Cardiac fibroblast (primary cell): Measurements from ENCODE around the gene FAM153A.
"Not testable (repeated sequence)": the region's sequence is repeated elsewhere in the genome, so short reads cannot be mapped to it uniquely, and the experiment has no call there.

Experiments used
- DNase-seq, 2 donors: peaks; one replicate each; pipeline versions ENCODE4 v3.0.0 to v3.0.0-alpha.2; 2010; ENCODE audit warnings: low read depth in 2 of 2
- H3K4me3 ChIP-seq, 2 donors: replicated peaks in 1 of 2; 1 replicate in 1 of 2; 2 replicates in 1 of 2; pipeline ENCODE4 v1.5.1; 2011; ENCODE audit warnings: low read depth in 2 of 2, low read length in 2 of 2, mild to moderate bottlenecking in 2 of 2, moderate library complexity in 1 of 2

Gene FAM153A

GRCh38 chr5:177763737-177764508, 18.8 kb downstream of the FAM153A start:
- H3K4me3 ChIP-seq, DNase-seq: not testable (repeated sequence)

GRCh38 chr5:177760954-177761353, 21.7 kb downstream of the FAM153A start:
- H3K4me3 ChIP-seq, DNase-seq: not testable (repeated sequence)

GRCh38 chr5:177747354-177747753, 35.3 kb downstream of the FAM153A start:
- H3K4me3 ChIP-seq, DNase-seq: not testable (repeated sequence)

GRCh38 chr5:177724858-177725257, 57.8 kb downstream of the FAM153A start:
- DNase-seq, H3K4me3 ChIP-seq: not testable (repeated sequence)

- not testable (repeated sequence) for DNase-seq, H3K4me3 ChIP-seq
These were observed 58.7 kb downstream of the FAM153A start for GRCh38 chr5:177723831-177724485.

GRCh38 chr5:177722829-177723228, 59.9 kb downstream of the FAM153A start:
- H3K4me3 ChIP-seq, DNase-seq: not testable (repeated sequence)

- not testable (repeated sequence) for H3K4me3 ChIP-seq, DNase-seq
These were observed 62.7 kb downstream of the FAM153A start for GRCh38 chr5:177719989-177720388.

- H3K4me3 ChIP-seq, DNase-seq: not testable (repeated sequence)
These were observed 67.3 kb downstream of the FAM153A start for GRCh38 chr5:177715423-177715822.

GRCh38 chr5:177696100-177696499, 86.6 kb downstream of the FAM153A start:
- not testable (repeated sequence) for H3K4me3 ChIP-seq, DNase-seq

GRCh38 chr5:177695356-177695930, 87.3 kb downstream of the FAM153A start:
- H3K4me3 ChIP-seq, DNase-seq: not testable (repeated sequence)

GRCh38 chr5:177694518-177694835, 88.2 kb downstream of the FAM153A start:
- not testable (repeated sequence) for H3K4me3 ChIP-seq, DNase-seq

GRCh38 chr5:177693671-177694517, 88.8 kb downstream of the FAM153A start:
- H3K4me3 ChIP-seq, DNase-seq: not testable (repeated sequence)

GRCh38 chr5:177692969-177693368, 89.7 kb downstream of the FAM153A start:
- H3K4me3 ChIP-seq, DNase-seq: not testable (repeated sequence)

- not testable (repeated sequence) for H3K4me3 ChIP-seq, DNase-seq
These were observed 90.2 kb downstream of the FAM153A start for GRCh38 chr5:177692507-177692906.

- not testable (repeated sequence) for H3K4me3 ChIP-seq, DNase-seq
These were observed 93.6 kb downstream of the FAM153A start for GRCh38 chr5:177689011-177689610.

- DNase-seq, H3K4me3 ChIP-seq: not testable (repeated sequence)
These were observed 94.6 kb downstream of the FAM153A start for GRCh38 chr5:177688091-177688490.

GRCh38 chr5:177681920-177682319, 100.8 kb downstream of the FAM153A start:
- DNase-seq, H3K4me3 ChIP-seq: not testable (repeated sequence)
